HG02852 (cell line): ENCODE results near the gene MTHFSD.
A peak's percentile ranks its signal among the peaks of the same experiment; 100 is the strongest.
"Not testable (repeated sequence)": the region's sequence is repeated elsewhere in the genome, so short reads cannot be mapped to it uniquely, and the experiment has no call there.

ENCODE experiments used
- ATAC-seq: cut with Tn5 transposase; IDR thresholded peaks from one replicate; pipeline ENCODE4 v1.9.1; 2021; ENCODE audit warnings: mild to moderate bottlenecking, moderate library complexity; ENCODE audit not compliant: unreplicated experiment

Gene MTHFSD

GRCh38 chr16:86554917-86555703, at the start of gene MTHFSD:
Gene MTHFSD (minus strand): TSS chr16:86555235. CDS start chr16:86555184, 51 bp downstream.
- ATAC-seq: peak; percentile 80

- ATAC-seq: no peak
Observed at GRCh38 chr16:86604436-86605193, 49.6 kb upstream of the MTHFSD start.

- no peak for ATAC-seq
Observed at GRCh38 chr16:86602521-86602920, 47.5 kb upstream of the MTHFSD start.

- ATAC-seq: no peak
Observed at GRCh38 chr16:86601356-86601755, 46.3 kb upstream of the MTHFSD start.

GRCh38 chr16:86598607-86599565, 43.9 kb upstream of the MTHFSD start:
- ATAC-seq: no peak

- ATAC-seq: no peak
Observed at GRCh38 chr16:86597880-86598606, 43.0 kb upstream of the MTHFSD start.

- no peak for ATAC-seq
Observed at GRCh38 chr16:86597126-86597879, 42.3 kb upstream of the MTHFSD start.

GRCh38 chr16:86595983-86596605, 41.1 kb upstream of the MTHFSD start:
- ATAC-seq: no peak

GRCh38 chr16:86594721-86595120, 39.7 kb upstream of the MTHFSD start:
- no peak for ATAC-seq

- ATAC-seq: no peak
Observed at GRCh38 chr16:86593913-86594620, 39.0 kb upstream of the MTHFSD start.

GRCh38 chr16:86591270-86591669, 36.2 kb upstream of the MTHFSD start:
- no peak for ATAC-seq

GRCh38 chr16:86590501-86591144, 35.6 kb upstream of the MTHFSD start:
- ATAC-seq: no peak

GRCh38 chr16:86587955-86588354, 32.9 kb upstream of the MTHFSD start:
- not testable (repeated sequence) for ATAC-seq

GRCh38 chr16:86587487-86587886, 32.5 kb upstream of the MTHFSD start:
- no peak for ATAC-seq

- no peak for ATAC-seq
Observed at GRCh38 chr16:86585821-86586611, 31.0 kb upstream of the MTHFSD start.

GRCh38 chr16:86584726-86585721, 30.0 kb upstream of the MTHFSD start:
- no peak for ATAC-seq
